GM21526 (cell line): ENCODE results near the gene CRTC3.

Experiments
- ATAC-seq: cut with Tn5 transposase; IDR thresholded peaks from one replicate; pipeline ENCODE4 v1.9.1; 2021; ENCODE audit warnings: moderate library complexity; ENCODE audit not compliant: unreplicated experiment, low FRiP score

The CRTC3 gene

DNA sequence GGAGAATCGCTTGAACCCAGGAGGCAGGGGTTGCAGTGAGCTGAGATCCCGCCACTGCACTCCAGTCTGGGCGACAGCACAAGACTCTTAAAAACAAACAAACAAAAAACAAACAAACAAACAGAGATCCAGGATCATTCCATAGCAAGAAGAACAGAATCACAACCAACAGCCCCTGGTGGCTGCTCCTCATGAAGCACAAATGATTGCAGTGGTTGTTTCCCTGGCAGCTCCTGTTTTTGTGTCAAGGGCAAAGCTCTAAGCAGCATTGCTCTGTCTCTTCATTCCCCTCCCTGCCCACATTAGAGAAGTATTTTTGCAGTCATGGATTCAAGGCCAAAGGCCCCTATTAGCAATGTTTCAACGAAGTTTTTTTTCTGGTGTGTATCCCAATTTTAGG, 161.6 kb downstream of the CRTC3 start:
- ATAC-seq: no peak

DNA sequence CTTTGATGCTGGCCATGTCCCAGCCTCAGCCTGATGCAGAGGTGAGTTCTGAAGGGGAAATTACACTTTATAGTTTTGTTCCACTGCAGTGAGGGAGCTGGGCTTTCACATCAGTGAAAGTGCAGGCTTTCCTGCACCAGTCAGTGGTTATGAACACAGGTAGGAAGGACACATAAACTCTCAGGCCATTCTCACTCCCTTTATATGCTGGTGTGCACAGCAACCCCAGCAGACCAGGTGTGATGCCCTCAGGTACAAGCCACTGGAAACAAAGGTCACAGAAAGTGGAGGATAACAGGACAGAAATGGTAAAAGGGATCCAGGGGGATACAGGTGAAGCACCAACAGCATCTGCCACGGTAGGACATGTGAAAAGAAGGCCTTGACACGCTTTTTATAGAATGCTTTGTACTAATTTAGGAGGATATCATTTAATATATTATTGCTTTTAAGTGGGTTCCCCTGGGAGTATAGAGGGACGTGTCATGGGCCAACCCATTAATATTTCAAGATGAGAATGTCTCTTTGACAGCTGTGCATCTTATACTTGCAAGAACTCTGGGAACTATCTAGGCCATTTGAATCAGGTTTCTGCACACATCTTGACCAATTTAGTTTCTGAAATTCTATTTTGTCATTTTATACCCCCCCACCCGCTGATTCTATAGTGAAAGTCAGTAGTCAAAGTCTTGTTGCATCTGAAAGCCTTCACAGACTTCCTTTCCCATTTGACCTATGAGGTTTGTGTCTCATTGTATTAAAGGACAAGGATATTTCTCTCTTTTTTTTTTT, 162.5 kb downstream of the CRTC3 start:
- ATAC-seq: peak; percentile 61
